SK-N-SH (cell line): Measurements from ENCODE around the gene ITCH. TPM values are rescaled to one million over a fixed set of nuclear protein-coding genes. Genes with fewer than 3 reads are reported as not detected.

Source experiments
- CTCF ChIA-PET: fragments of 300-600, 350-600 bp; formaldehyde crosslinking; extraction: SDS; loops from one replicate; lab custom pipeline; 2021; lab: Yijun Ruan, JAX
- POLR2A ChIA-PET: fragments of 350-600 bp; sonication (Branson Sonifier 250); formaldehyde crosslinking; extraction: SDS; loops from one replicate; lab custom pipeline; 2020; ENCODE audit warnings: antibody characterized with exemption, inconsistent platforms; lab: Yijun Ruan, JAX
- DNase-seq: peaks from one replicate; pipeline ENCODE4 v3.0.0; 2012
- H2AFZ ChIP-seq: fragments of 200-600 bp; sonication (generic); 2 replicates; pipeline ENCODE4 v1.8.1; 2016; ENCODE audit warnings: antibody characterized with exemption, mild to moderate bottlenecking, low read depth
- H3F3A ChIP-seq: fragments of 200-600 bp; sonication (generic); replicated peaks from 2 replicates; pipeline ENCODE3; 2016; ENCODE audit warnings: antibody characterized with exemption, mild to moderate bottlenecking; ENCODE audit not compliant: insufficient read depth
- H3K27ac ChIP-seq, 2 experiments: fragments of 200-500 bp in 1 of 2; fragments of 200-600 bp in 1 of 2; sonication (Bioruptor generic) in 1 of 2; sonication (generic), shearing (Covaris generic) in 1 of 2; 2 replicates each; pipeline versions ENCODE4 v1.5.1 to v1.6.1; 2014 to 2016; ENCODE audit warnings: low read depth in 2 of 2, inconsistent platforms in 1 of 2, low read length in 1 of 2, mild to moderate bottlenecking in 1 of 2, mixed read lengths in 1 of 2
- H3K27me3 ChIP-seq: fragments of 200-600 bp; sonication (generic), shearing (Covaris generic); 2 replicates; pipeline ENCODE4 v1.6.1; 2016; ENCODE audit warnings: mixed run types; ENCODE audit not compliant: insufficient read depth
- H3K36me3 ChIP-seq, 2 experiments: fragments of 200-500 bp in 1 of 2; fragments of 200-600 bp in 1 of 2; sonication (Bioruptor generic) in 1 of 2; sonication (generic) in 1 of 2; replicated peaks in 1 of 2; 2 replicates each; pipeline versions ENCODE3 to v1.5.1; 2014 to 2016; ENCODE audit warnings: low read length in 1 of 2, mild to moderate bottlenecking in 1 of 2; ENCODE audit not compliant: insufficient read depth in 2 of 2, control insufficient read depth in 1 of 2
- H3K4me1 ChIP-seq, 2 experiments: fragments of 200-500 bp in 1 of 2; fragments of 200-600 bp in 1 of 2; sonication (Bioruptor generic) in 1 of 2; sonication (generic), shearing (Covaris generic) in 1 of 2; 2 replicates each; pipeline versions ENCODE4 v1.5.1 to v1.6.1; 2014 to 2016; ENCODE audit warnings: low read depth in 1 of 2, low read length in 1 of 2, mixed run types in 1 of 2; ENCODE audit not compliant: insufficient read depth in 2 of 2, control insufficient read depth in 1 of 2
- H3K4me2 ChIP-seq: fragments of 200-600 bp; sonication (generic), shearing (Covaris generic); 2 replicates; pipeline ENCODE4 v1.6.1; 2017; ENCODE audit warnings: mixed run types
- H3K4me3 ChIP-seq, 2 experiments: fragments of 200-500 bp in 1 of 2; fragments of 200-600 bp in 1 of 2; sonication (Bioruptor generic) in 1 of 2; sonication (generic), shearing (Covaris generic) in 1 of 2; 2 replicates each; pipeline versions ENCODE4 v1.5.1 to v1.8.1; 2014 to 2016; ENCODE audit warnings: low read depth in 2 of 2, inconsistent platforms in 1 of 2, low read length in 1 of 2, mild to moderate bottlenecking in 1 of 2, mixed read lengths in 1 of 2, moderate library complexity in 1 of 2
- H3K79me2 ChIP-seq: fragments of 200-600 bp; sonication (generic); 2 replicates; pipeline ENCODE4 v1.8.1; 2017; ENCODE audit warnings: mild to moderate bottlenecking; ENCODE audit not compliant: insufficient read depth
- H3K9ac ChIP-seq: fragments of 200-600 bp; sonication (generic); 2 replicates; pipeline ENCODE4 v1.6.1; 2017; ENCODE audit warnings: mixed run types
- H3K9me2 ChIP-seq: fragments of 200-600 bp; sonication (generic); 2 replicates; pipeline ENCODE4 v1.6.1; 2017; ENCODE audit warnings: mixed run types
- H3K9me3 ChIP-seq: fragments of 200-600 bp; sonication (generic); 2 replicates; pipeline ENCODE4 v1.6.1; 2017; ENCODE audit warnings: mixed run types, mild to moderate bottlenecking, moderate library complexity
- H4K20me1 ChIP-seq: fragments of 200-600 bp; sonication (generic); 2 replicates; pipeline ENCODE4 v1.6.1; 2017; ENCODE audit warnings: mild to moderate bottlenecking, mixed run types; ENCODE audit not compliant: insufficient read depth
- CHD2 ChIP-seq: fragments of 150-350 bp; IDR thresholded peaks from 2 replicates; pipeline ENCODE4 v1.6.1; 2018; ENCODE audit warnings: low read length; ENCODE audit not compliant: partially characterized antibody
- CTCF ChIP-seq: fragments of 200-600 bp; sonication (generic); IDR thresholded peaks from 2 replicates; pipeline ENCODE4 v1.6.1; 2017; ENCODE audit warnings: antibody characterized with exemption, mild to moderate bottlenecking, moderate library complexity
- ELF1 ChIP-seq: IDR thresholded peaks from 2 replicates; pipeline ENCODE4 v1.4.0; 2012
- FOXJ3 ChIP-seq: sonication (generic); formaldehyde crosslinking; IDR thresholded peaks from 2 replicates; pipeline ENCODE4 v1.5.1; 2020; ENCODE audit warnings: mild to moderate bottlenecking, missing genetic modification reagents
- IRF3 ChIP-seq: fragments of 150-350 bp; IDR thresholded peaks from 2 replicates; pipeline ENCODE4 v1.6.1; 2016; ENCODE audit warnings: mild to moderate bottlenecking, low read depth, low read length
- JUND ChIP-seq: IDR thresholded peaks from 2 replicates; pipeline ENCODE4 v1.4.0; 2012
- MXI1 ChIP-seq: IDR thresholded peaks from 2 replicates; pipeline ENCODE4 v1.6.1; 2012; ENCODE audit warnings: mild to moderate bottlenecking, low read depth, low read length, improper control_type of control experiment
- PBX3 ChIP-seq: IDR thresholded peaks from 2 replicates; pipeline ENCODE4; 2012
- RAD21 ChIP-seq: IDR thresholded peaks from 2 replicates; pipeline ENCODE4 v1.6.1; 2012; ENCODE audit warnings: mild to moderate bottlenecking, low read length
- RCOR1 ChIP-seq: fragments of 150-350 bp; IDR thresholded peaks from 2 replicates; pipeline ENCODE4 v1.6.1; 2017; ENCODE audit warnings: antibody characterized with exemption, low read length
- RXRA ChIP-seq: IDR thresholded peaks from 2 replicates; pipeline ENCODE4 v1.4.0; 2012; ENCODE audit warnings: low read depth, mild to moderate bottlenecking, borderline replicate concordance
- SIN3A ChIP-seq: IDR thresholded peaks from 2 replicates; pipeline ENCODE4 v1.6.1; 2012; ENCODE audit warnings: low read depth, mild to moderate bottlenecking, low read length, moderate library complexity, borderline replicate concordance
- TAF1 ChIP-seq: IDR thresholded peaks from 2 replicates; pipeline ENCODE4 v1.6.1; 2012; ENCODE audit warnings: low read depth, mild to moderate bottlenecking, low read length, moderate library complexity, borderline replicate concordance
- TEAD4 ChIP-seq: IDR thresholded peaks from 2 replicates; pipeline ENCODE4 v1.4.0; 2012; ENCODE audit warnings: mild to moderate bottlenecking, borderline replicate concordance; ENCODE audit not compliant: insufficient read depth
- USF1 ChIP-seq: IDR thresholded peaks from 2 replicates; pipeline ENCODE4 v1.4.0; 2012; ENCODE audit warnings: low read depth, borderline replicate concordance
- WGBS: methylation state at CpG from one replicate; pipeline ENCODE4 v1.1.6; 2017; ENCODE audit warnings: low lambda C conversion rate; 5-methylcytosine and 5-hydroxymethylcytosine counted together
- polyA plus RNA-seq, 3 experiments: library from polyadenylated mRNA; depleted of rRNA; stranded (reverse); fragments of >200 nt; gene quantifications; 2 replicates each; pipeline ENCODE4 v1.2.3, GENCODE V29; 2012

The ITCH gene
- polyA plus RNA-seq, 1 of the 3 experiments (the other 2 are of a cell fraction) = 3.8 TPM

DNA sequence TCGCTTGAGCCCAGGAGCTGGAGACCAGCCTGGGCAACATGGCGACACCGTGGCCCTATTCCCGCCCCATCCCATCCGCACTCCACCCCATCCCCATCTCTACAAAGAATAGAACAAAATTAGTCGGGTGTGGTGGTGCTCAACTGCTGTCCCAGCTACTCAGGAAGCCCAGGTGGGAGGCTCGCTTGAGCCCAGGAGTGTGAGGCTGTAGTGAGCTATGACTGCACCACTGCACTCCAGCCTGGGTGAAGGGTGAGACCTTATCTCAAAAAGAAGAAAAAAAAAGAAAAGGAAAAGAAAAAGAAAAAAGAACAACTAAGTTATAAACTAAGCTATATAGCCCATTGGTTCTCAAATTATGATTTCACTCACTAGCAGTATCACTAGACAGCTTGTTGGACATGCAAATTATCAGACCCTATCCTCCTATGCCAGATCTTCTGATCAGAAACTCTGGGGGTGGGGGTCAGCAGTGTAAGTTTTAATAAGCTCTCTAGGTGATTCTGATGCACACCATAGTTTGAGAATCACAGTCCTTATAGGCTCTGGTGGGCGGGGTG lies 491 bp upstream of the ITCH start:
- POLR2A ChIA-PET = interaction anchor here (0.6 to 1.9 kb wide), 10 partner anchors 9 to 1904 kb away, joined by 3 to 14 read pairs (median 6); partner anchors contain the start of genes AHCY, DYNLRB1, MAP1LC3A and PXMP4
- Histone ChIP-seq H3K27ac (no peak overlapping the region; a peak in 2 of 4 replicates), H3F3A (peaks cover 3% of the 10 kb centered on the region), H3K9me2 (no peaks in the 10 kb centered on the region), H4K20me1 (peaks cover 34% of the 10 kb centered on the region), H3K27me3 (no peaks in the 10 kb centered on the region), H3K4me2 (peak overlapping the region; percentile 81; the same call in 1 of the 2 replicates)
- TF ChIP-seq PBX3 (no peak), RAD21 (no peak), CHD2 (no peak), ELF1 (no peak), SIN3A (no peak), TAF1 (no peak), JUND (no peak), CTCF (no peak), IRF3 (no peak)
- TF ChIP-seq, all 33 proteins: peak for 0
- H3K4me1 ChIP-seq = peaks cover 2 to 11% of the 10 kb centered on the region in 2 experiments; a peak in 2 of 4 replicates
- no peak for DNase-seq
- CTCF ChIA-PET = interaction anchor here (1.5 to 3.1 kb wide), 3 partner anchors 10 to 172 kb away, joined by 4 to 25 read pairs (median 9); no protein-coding TSS in a partner anchor
- WGBS = 72% methylated on average over 8 of the region's 8 CpGs
- H3K9ac ChIP-seq = peak overlapping the region; percentile 5; the same call in 1 of the 2 replicates
- H3K36me3 ChIP-seq = peaks cover 0 to 26% of the 10 kb centered on the region in 2 experiments
- H2AFZ ChIP-seq = peak overlapping the region; percentile 82
- H3K79me2 ChIP-seq = peaks cover 45% of the 10 kb centered on the region
- H3K9me3 ChIP-seq = no peaks in the 10 kb centered on the region
- H3K4me3 ChIP-seq = peak overlapping the region; percentile 68 to 92

GRCh38 chr20:34363465-34364222 lies 571 bp downstream of the ITCH start:
- Histone ChIP-seq H3K4me2 (peak overlapping the region; percentile 81), H3K9me3 (no peaks in the 10 kb centered on the region), H3K36me3 (peaks cover 0 to 26% of the 10 kb centered on the region in 2 experiments), H3K79me2 (peaks cover 55% of the 10 kb centered on the region), H3K9me2 (no peaks in the 10 kb centered on the region), H3F3A (peaks cover 9% of the 10 kb centered on the region), H4K20me1 (peaks cover 44% of the 10 kb centered on the region), H3K27me3 (no peaks in the 10 kb centered on the region), H3K4me1 (peaks cover 2 to 11% of the 10 kb centered on the region in 2 experiments; a peak in 2 of 4 replicates), H3K9ac (peak overlapping the region; percentile 92), H3K27ac (peak overlapping the region; percentile 77 to 89), H2AFZ (0 out of 2 replicates have a peak overlapping the region, but pooled peaks have one; percentile 73), H3K4me3 (peak overlapping the region; percentile 68 to 92)
- ChIA-PET CTCF (interaction anchor here (1.0 to 3.1 kb wide), 5 partner anchors 9 to 173 kb away, joined by 3 to 25 read pairs (median 4); no protein-coding TSS in a partner anchor), POLR2A (interaction anchor here (0.6 to 1.9 kb wide), 9 partner anchors 8 to 1905 kb away, joined by 3 to 14 read pairs (median 6); partner anchors contain the start of genes AHCY, DYNLRB1, MAP1LC3A and PXMP4)
- TF ChIP-seq CTCF (no peak), FOXJ3 (no peak), TEAD4 (no peak), RCOR1 (no peak), MXI1 (peak; percentile 85), TAF1 (no peak), SIN3A (0 out of 2 replicates have a peak, but pooled peaks have one; percentile 6), RXRA (no peak), USF1 (no peak)
- peak; percentile 89 for DNase-seq
- 2% methylated on average over 29 of the region's 70 CpGs for WGBS
